Breast epithelium (tissue), 3 donors: ENCODE data around the gene ARL17B.

ENCODE experiments used
- CTCF ChIP-seq, 3 donors: fragments of 450-650 bp; IDR thresholded peaks; one replicate each; pipeline ENCODE4 v1.5.1; 2016 to 2017; ENCODE audit warnings: antibody characterized with exemption in 3 of 3, mild to moderate bottlenecking in 3 of 3, moderate library complexity in 3 of 3
- POLR2AphosphoS5 ChIP-seq, 3 donors: sonication (generic); formaldehyde crosslinking; IDR thresholded peaks; one replicate each; pipeline ENCODE4 v1.6.1; 2017; ENCODE audit warnings: antibody characterized with exemption in 3 of 3

- TF ChIP-seq CTCF (IDR thresholded peaks at IDR 0.05) (no peak), POLR2AphosphoS5 (IDR thresholded peaks at IDR 0.05) (no peak)
These were observed 99.3 kb downstream of the ARL17B start for GRCh38 chr17:46262271-46262670.
